Mesendoderm (in vitro differentiated cells): ENCODE data around the gene STX18.

ENCODE experiments used
- DNase-seq: peaks from one replicate; pipeline ENCODE4 v3.0.0; 2013
- H2AK5ac ChIP-seq: 2 replicates; pipeline ENCODE4 v1.6.1; 2013; ENCODE audit warnings: low read length, inconsistent platforms
- H2BK120ac ChIP-seq: 2 replicates; pipeline ENCODE4 v1.6.1; 2013; ENCODE audit warnings: low read depth, mild to moderate bottlenecking, low read length, moderate library complexity, mixed read lengths
- H2BK15ac ChIP-seq: replicated peaks from 2 replicates; pipeline ENCODE4 v1.6.1; 2013; ENCODE audit warnings: low read depth, mild to moderate bottlenecking, moderate library complexity
- H2BK5ac ChIP-seq: 2 replicates; pipeline ENCODE4 v1.6.1; 2013; ENCODE audit warnings: low read length, inconsistent platforms
- H3K18ac ChIP-seq: 2 replicates; pipeline ENCODE4 v1.6.1; 2013; ENCODE audit warnings: mild to moderate bottlenecking, low read length, mixed read lengths
- H3K23ac ChIP-seq: one replicate; pipeline ENCODE4 v1.6.1; 2013; ENCODE audit warnings: low read length
- H3K27ac ChIP-seq: 2 replicates; pipeline ENCODE4 v1.5.1; 2013; ENCODE audit warnings: low read depth, mild to moderate bottlenecking, inconsistent platforms, low read length, moderate library complexity
- H3K27me3 ChIP-seq: 2 replicates; pipeline ENCODE4 v1.6.1; 2013; ENCODE audit warnings: low read length, control low read depth, mild to moderate bottlenecking, inconsistent platforms; ENCODE audit not compliant: insufficient read depth, poor library complexity
- H3K36me3 ChIP-seq: 2 replicates; pipeline ENCODE4 v1.6.1; 2013; ENCODE audit warnings: low read length, inconsistent platforms; ENCODE audit not compliant: control insufficient read depth, insufficient read depth
- H3K4ac ChIP-seq: one replicate; pipeline ENCODE4 v1.6.1; 2013; ENCODE audit warnings: low read depth, mild to moderate bottlenecking, low read length, moderate library complexity
- H3K4me1 ChIP-seq: 2 replicates; pipeline ENCODE4 v1.6.1; 2013; ENCODE audit warnings: low read depth, low read length, inconsistent platforms; ENCODE audit not compliant: control insufficient read depth
- H3K4me2 ChIP-seq: 2 replicates; pipeline ENCODE4 v1.6.1; 2013; ENCODE audit warnings: low read length
- H3K4me3 ChIP-seq: 2 replicates; pipeline ENCODE4 v1.5.1; 2013; ENCODE audit warnings: mild to moderate bottlenecking, low read length
- H3K56ac ChIP-seq: one replicate; pipeline ENCODE4 v1.6.1; 2013; ENCODE audit warnings: low read length
- H3K79me1 ChIP-seq: 2 replicates; pipeline ENCODE4 v1.6.1; 2013; ENCODE audit warnings: low read length, inconsistent platforms
- H3K79me2 ChIP-seq: 2 replicates; pipeline ENCODE4 v1.6.1; 2013; ENCODE audit warnings: mild to moderate bottlenecking, low read length; ENCODE audit not compliant: control insufficient read depth, insufficient read depth
- H3K9ac ChIP-seq: 2 replicates; pipeline ENCODE4 v1.6.1; 2013; ENCODE audit warnings: low read length, inconsistent platforms
- H4K5ac ChIP-seq: one replicate; pipeline ENCODE4 v1.6.1; 2013; ENCODE audit warnings: low read length
- H4K8ac ChIP-seq: one replicate; pipeline ENCODE4 v1.6.1; 2013; ENCODE audit warnings: low read depth, mild to moderate bottlenecking, control low read depth, low read length, moderate library complexity
- WGBS: extraction: QIAGEN DNeasy Blood & Tissue Kit; methylation state at CpG from one replicate; pipeline ENCODE4 v1.1.7; 2013; ENCODE audit warnings: low lambda C conversion rate, missing lambda C conversion rate; ENCODE audit not compliant: insufficient coverage; ENCODE audit errors: extremely low coverage; 5-methylcytosine and 5-hydroxymethylcytosine counted together

STX18 gene

DNA sequence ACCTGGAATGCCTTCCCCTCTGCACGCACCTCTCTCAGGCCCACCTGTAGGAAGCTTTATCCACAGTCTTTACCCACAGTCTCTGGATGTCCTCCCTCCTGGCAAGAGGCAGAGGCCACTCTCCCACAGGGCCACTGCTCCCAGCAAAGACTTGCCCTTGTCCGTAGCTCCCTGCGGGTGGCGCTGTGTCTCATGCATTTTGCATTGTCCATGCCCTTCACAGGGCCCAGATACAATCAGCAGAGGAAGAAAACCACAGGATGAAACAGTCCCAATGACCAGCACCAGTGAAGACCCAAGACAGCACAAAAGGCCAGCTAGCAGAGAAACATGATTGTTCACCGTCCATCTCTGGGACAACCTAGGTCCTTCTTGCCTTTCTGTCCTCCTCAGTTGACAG is 157.0 kb downstream of the STX18 start:
- Histone ChIP-seq H3K36me3 (no peaks in the 10 kb centered on the region), H2BK120ac (no peak overlapping the region), H3K4me3 (no peak overlapping the region), H4K8ac (no peak overlapping the region), H2BK15ac (no peak overlapping the region), H3K4ac (no peak overlapping the region), H2BK5ac (no peak overlapping the region), H3K27ac (no peak overlapping the region), H3K9ac (no peak overlapping the region), H2AK5ac (no peak overlapping the region), H3K23ac (no peak overlapping the region), H3K79me1 (no peaks in the 10 kb centered on the region), H4K5ac (no peak overlapping the region), H3K56ac (no peak overlapping the region), H3K4me2 (no peak overlapping the region), H3K27me3 (peaks cover 18% of the 10 kb centered on the region), H3K18ac (no peak overlapping the region), H3K79me2 (no peaks in the 10 kb centered on the region), H3K4me1 (no peaks in the 10 kb centered on the region)
- no CpG with 5 or more reads among the region's 5 CpGs for WGBS
- peak; percentile 85 for DNase-seq

DNA sequence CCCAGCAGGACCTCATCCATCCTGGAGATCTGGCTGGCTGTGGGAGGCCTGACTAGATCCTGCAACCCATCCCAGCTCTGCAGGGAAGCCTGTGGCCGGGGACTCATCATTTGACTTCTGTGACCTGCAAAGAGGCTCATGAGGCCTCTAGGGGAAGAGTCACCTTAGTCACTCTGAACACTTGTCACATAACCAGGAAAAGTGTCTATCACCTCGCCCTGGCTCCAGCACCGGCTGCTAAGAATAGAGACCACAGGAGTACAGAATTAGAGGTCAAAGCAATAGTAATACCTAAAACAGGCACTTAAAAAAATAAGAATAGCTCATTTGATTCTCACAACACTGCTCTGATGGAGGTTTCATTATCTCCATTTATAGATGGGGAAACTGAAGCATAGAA is 158.8 kb downstream of the STX18 start:
- Histone ChIP-seq H3K79me2 (no peaks in the 10 kb centered on the region), H2BK5ac (no peak overlapping the region), H3K18ac (no peak overlapping the region), H3K79me1 (no peaks in the 10 kb centered on the region), H3K4me2 (no peak overlapping the region), H2AK5ac (no peak overlapping the region), H4K5ac (no peak overlapping the region), H3K27ac (no peak overlapping the region), H3K4ac (no peak overlapping the region), H2BK15ac (no peak overlapping the region), H3K36me3 (no peaks in the 10 kb centered on the region), H2BK120ac (no peak overlapping the region), H3K56ac (no peak overlapping the region), H3K27me3 (peaks cover 17% of the 10 kb centered on the region), H3K4me3 (no peak overlapping the region), H4K8ac (no peak overlapping the region), H3K4me1 (no peaks in the 10 kb centered on the region), H3K9ac (no peak overlapping the region), H3K23ac (no peak overlapping the region)
- no peak for DNase-seq
- WGBS = no CpG with 5 or more reads among the region's 3 CpGs

DNA sequence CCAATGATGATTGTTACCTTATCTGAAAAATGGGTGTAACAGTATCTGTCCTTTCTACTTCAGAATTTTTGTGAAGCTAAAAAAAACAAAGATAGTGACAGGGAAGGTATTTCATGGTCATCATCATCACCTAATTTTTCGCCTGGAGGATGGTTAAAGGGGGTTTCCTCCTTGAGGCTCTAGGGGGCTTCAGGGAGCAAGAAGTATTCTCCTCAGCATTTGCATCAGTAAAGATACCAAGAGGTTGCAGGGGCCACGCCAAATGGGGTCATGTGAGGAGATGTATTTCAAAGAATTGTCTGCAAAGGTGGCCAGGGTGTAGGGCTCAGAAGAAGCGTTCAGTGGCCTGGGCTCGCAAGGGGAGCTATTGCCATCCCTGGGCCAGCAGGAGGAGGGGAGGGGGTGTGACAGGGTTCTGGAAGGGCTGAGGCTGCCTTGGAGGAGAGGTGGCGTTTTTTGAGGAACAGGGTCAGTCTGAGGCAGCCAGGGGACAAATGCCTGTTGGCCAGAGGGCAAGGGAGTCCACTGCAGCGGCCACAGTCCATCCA is 162.2 kb downstream of the STX18 start:
- no peak overlapping the region for H3K56ac ChIP-seq
- no peak overlapping the region for H2BK5ac ChIP-seq
- no peak overlapping the region for H2BK15ac ChIP-seq
- H2AK5ac ChIP-seq = no peak overlapping the region
- no peak overlapping the region for H4K5ac ChIP-seq
- H3K9ac ChIP-seq = no peak overlapping the region
- H3K4ac ChIP-seq = no peak overlapping the region
- no peak overlapping the region for H3K18ac ChIP-seq
- H2BK120ac ChIP-seq = no peak overlapping the region
- H3K4me2 ChIP-seq = no peak overlapping the region
- DNase-seq = no peak
- no CpG with 5 or more reads among the region's 6 CpGs for WGBS
- H3K79me1 ChIP-seq = no peaks in the 10 kb centered on the region
- no peaks in the 10 kb centered on the region for H3K27me3 ChIP-seq
- H3K27ac ChIP-seq = no peak overlapping the region
- H3K23ac ChIP-seq = no peak overlapping the region
- no peak overlapping the region for H4K8ac ChIP-seq
- H3K36me3 ChIP-seq = no peaks in the 10 kb centered on the region
- H3K79me2 ChIP-seq = no peaks in the 10 kb centered on the region
- no peak overlapping the region for H3K4me3 ChIP-seq
- no peaks in the 10 kb centered on the region for H3K4me1 ChIP-seq

DNA sequence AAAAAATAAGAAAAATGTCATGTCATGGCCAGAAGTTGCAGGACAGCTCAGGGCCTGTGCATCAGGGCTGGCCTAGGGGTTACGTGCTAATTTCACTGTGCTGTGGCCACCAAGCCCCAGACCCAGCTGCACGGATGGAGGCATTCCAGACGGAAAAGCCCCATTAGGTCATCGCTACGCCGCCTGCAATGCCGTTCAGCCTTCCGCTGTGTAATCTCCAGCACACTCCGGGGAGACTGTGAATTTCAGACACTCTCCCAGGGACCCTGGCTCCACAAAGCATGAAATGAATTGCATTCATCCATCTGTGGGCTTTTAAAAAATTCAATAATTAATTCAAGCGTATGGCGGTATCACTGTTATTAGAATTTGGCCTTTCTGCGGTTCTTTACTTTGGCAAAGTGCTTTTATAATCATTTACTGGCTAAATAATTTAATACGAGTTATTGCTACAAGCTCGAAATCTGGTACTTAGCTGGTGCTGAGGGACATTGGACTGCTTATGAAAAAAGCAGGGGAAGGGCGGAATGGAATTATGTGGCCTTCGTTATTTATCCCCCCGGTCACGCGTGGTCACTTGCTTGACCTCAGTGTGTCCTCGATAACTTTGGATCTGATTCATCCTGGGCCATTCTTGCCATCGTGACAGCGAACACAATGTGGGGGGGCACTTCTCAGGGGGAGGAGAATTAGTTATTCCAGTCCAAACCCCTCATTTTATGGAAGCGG is 164.0 kb downstream of the STX18 start:
- Histone ChIP-seq H4K8ac (no peak overlapping the region), H3K56ac (no peak overlapping the region), H2BK5ac (no peak overlapping the region), H2BK120ac (no peak overlapping the region), H3K4me3 (no peak overlapping the region), H3K23ac (no peak overlapping the region), H3K27ac (no peak overlapping the region), H3K36me3 (no peaks in the 10 kb centered on the region), H2BK15ac (no peak overlapping the region), H3K9ac (no peak overlapping the region), H3K4me2 (no peak overlapping the region), H3K79me1 (no peaks in the 10 kb centered on the region), H2AK5ac (no peak overlapping the region), H3K18ac (no peak overlapping the region), H3K27me3 (no peaks in the 10 kb centered on the region), H3K4ac (no peak overlapping the region), H3K79me2 (no peaks in the 10 kb centered on the region), H4K5ac (no peak overlapping the region), H3K4me1 (no peaks in the 10 kb centered on the region)
- WGBS = no CpG with 5 or more reads among the region's 23 CpGs
- no peak for DNase-seq

DNA sequence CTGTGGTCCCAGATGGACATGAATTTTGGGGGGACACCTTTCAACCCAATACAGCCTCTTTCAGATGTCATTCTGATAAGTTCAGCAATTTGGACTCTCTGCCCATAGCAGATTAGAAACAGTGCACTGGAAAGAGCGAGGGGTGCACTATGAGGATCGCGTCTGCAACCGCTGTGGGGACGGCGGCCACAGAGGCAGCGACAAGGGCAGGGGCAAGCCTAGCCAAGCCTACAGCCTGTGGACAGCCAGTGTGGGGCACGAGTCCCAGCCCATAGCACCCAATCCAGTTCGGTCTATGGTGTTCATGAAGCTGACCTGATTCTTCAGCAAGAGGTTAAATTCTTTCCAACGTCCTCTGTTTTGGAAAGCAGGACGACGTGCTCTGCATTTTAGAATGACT is 164.7 kb downstream of the STX18 start:
- Histone ChIP-seq H4K8ac (no peak overlapping the region), H3K79me1 (no peaks in the 10 kb centered on the region), H4K5ac (no peak overlapping the region), H3K4ac (no peak overlapping the region), H3K36me3 (no peaks in the 10 kb centered on the region), H3K4me2 (no peak overlapping the region), H3K4me3 (no peak overlapping the region), H2AK5ac (no peak overlapping the region), H3K27ac (no peak overlapping the region), H3K4me1 (no peaks in the 10 kb centered on the region), H3K79me2 (no peaks in the 10 kb centered on the region), H2BK120ac (no peak overlapping the region), H2BK15ac (no peak overlapping the region), H2BK5ac (no peak overlapping the region), H3K56ac (no peak overlapping the region), H3K18ac (no peak overlapping the region), H3K23ac (no peak overlapping the region), H3K27me3 (no peaks in the 10 kb centered on the region), H3K9ac (no peak overlapping the region)
- no peak for DNase-seq
- no CpG with 5 or more reads among the region's 12 CpGs for WGBS

DNA sequence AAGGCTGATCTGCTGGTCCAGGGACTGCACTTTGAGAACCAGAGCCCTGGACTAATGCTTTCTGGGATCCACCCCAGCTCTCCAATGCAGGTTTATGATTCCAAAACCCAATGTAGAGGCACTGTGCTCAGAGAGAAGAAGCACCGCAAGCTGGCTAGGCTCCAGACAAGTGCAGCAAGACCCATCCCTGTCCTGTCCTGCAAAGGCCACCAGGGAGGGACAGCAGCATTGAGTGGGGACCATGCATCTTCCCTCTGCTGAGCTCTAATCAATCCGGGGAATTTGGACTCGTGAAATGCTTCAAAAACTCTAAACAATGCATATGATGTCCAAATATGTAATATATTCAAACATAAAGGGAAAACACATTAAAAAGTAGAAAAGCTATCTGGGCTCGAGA is 165.8 kb downstream of the STX18 start:
- Histone ChIP-seq H3K4me2 (no peak overlapping the region), H3K4ac (no peak overlapping the region), H3K4me1 (no peaks in the 10 kb centered on the region), H3K27me3 (no peaks in the 10 kb centered on the region), H3K27ac (no peak overlapping the region), H3K9ac (no peak overlapping the region), H3K36me3 (no peaks in the 10 kb centered on the region), H2AK5ac (no peak overlapping the region), H2BK120ac (no peak overlapping the region), H3K4me3 (no peak overlapping the region), H3K79me1 (no peaks in the 10 kb centered on the region), H2BK5ac (no peak overlapping the region), H3K79me2 (no peaks in the 10 kb centered on the region), H3K56ac (no peak overlapping the region), H3K18ac (no peak overlapping the region), H3K23ac (no peak overlapping the region), H2BK15ac (no peak overlapping the region), H4K5ac (no peak overlapping the region), H4K8ac (no peak overlapping the region)
- WGBS = no CpG with 5 or more reads among the region's 4 CpGs
- DNase-seq = no peak
